ENCODE measurements around the gene RPS5.
A peak's percentile ranks its signal among the peaks of the same experiment; 100 is the strongest.

RPS5 gene

DNA sequence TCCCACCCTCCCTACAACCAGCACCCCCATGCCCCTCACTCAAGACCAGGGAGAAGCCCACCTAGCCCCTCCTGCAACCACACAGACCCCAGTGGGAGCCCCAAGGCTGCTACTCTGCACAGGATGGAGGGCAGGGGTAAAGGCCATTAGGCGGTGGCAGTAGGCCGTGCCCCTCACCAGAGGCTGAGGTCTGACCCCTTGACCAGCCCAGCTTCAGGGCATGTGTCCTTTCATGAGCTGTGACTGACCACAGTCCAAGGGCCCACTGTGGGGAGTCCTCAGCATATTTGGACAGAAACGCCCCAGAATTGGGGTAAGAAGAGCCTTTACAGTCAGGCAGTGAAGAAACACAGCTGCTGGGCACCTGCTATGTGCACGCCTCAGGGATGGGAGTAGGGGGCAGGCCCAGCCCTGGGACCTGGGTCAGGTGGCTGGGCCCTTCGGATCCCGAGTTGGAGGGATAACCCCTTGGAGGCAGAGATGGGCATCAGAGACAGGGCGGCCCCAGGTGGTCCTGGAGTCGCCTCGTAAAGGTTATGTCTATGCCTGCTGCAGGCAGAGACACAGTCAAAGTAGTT lies 1.7 kb upstream of the RPS5 start:
- no peaks in the 10 kb centered on the region for H3K27me3 ChIP-seq
- H3K36me3 ChIP-seq, result peaks cover 31% of the 10 kb centered on the region
- DNase-seq, result no peak
- no peaks in the 10 kb centered on the region for H3K9me3 ChIP-seq
- peaks cover 7% of the 10 kb centered on the region for H3K4me1 ChIP-seq
- peak overlapping the region; percentile 100 for H3K4me3 ChIP-seq (ENCODE audit: low read depth, low read length)
- TF ChIP-seq, protein P1, sequence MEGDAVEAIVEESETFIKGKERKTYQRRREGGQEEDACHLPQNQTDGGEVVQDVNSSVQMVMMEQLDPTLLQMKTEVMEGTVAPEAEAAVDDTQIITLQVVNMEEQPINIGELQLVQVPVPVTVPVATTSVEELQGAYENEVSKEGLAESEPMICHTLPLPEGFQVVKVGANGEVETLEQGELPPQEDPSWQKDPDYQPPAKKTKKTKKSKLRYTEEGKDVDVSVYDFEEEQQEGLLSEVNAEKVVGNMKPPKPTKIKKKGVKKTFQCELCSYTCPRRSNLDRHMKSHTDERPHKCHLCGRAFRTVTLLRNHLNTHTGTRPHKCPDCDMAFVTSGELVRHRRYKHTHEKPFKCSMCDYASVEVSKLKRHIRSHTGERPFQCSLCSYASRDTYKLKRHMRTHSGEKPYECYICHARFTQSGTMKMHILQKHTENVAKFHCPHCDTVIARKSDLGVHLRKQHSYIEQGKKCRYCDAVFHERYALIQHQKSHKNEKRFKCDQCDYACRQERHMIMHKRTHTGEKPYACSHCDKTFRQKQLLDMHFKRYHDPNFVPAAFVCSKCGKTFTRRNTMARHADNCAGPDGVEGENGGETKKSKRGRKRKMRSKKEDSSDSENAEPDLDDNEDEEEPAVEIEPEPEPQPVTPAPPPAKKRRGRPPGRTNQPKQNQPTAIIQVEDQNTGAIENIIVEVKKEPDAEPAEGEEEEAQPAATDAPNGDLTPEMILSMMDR (IDR thresholded peaks at IDR 0.05; ENCODE audit: low read depth, low read length), result no peak

DNA sequence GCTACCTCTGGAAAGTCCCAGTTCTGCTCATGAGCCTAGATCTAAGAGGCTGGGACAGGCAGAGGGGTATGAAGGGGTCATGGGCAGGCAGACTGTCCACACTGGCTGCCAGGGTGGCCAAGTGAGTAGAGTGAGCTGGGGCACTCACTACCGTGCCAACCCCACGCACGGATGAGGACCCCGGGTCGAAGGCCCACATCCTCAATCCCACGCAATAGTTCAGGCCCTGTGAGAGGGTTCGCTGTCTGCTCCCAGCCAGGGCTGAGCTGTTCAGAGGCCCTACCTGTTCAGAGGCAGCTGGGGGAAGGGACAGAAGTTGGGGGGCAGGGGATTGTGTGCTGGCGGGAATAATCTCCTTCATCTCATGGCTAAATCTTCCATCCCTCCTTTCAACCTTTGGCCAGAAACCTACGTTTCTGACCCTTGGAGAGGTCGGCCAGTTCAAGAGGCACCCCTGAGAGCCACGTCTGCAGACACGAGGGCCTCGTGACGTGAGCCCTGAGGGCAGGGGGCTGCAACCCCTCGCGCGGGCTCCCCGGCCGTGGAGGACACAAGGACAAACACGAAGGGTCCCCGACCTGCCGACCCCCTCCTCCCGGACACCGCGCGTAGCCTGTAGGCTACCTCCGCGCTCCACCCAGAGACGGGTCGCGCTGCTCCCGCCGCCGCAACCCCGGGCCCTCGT lies 1.0 kb upstream of the RPS5 start:
- TF ChIP-seq, protein P1 (IDR thresholded peaks at IDR 0.05; ENCODE audit: low read depth, low read length), result no peak
- H3K9me3 ChIP-seq, result no peaks in the 10 kb centered on the region
- H3K4me1 ChIP-seq, result peaks cover 7% of the 10 kb centered on the region

DNA sequence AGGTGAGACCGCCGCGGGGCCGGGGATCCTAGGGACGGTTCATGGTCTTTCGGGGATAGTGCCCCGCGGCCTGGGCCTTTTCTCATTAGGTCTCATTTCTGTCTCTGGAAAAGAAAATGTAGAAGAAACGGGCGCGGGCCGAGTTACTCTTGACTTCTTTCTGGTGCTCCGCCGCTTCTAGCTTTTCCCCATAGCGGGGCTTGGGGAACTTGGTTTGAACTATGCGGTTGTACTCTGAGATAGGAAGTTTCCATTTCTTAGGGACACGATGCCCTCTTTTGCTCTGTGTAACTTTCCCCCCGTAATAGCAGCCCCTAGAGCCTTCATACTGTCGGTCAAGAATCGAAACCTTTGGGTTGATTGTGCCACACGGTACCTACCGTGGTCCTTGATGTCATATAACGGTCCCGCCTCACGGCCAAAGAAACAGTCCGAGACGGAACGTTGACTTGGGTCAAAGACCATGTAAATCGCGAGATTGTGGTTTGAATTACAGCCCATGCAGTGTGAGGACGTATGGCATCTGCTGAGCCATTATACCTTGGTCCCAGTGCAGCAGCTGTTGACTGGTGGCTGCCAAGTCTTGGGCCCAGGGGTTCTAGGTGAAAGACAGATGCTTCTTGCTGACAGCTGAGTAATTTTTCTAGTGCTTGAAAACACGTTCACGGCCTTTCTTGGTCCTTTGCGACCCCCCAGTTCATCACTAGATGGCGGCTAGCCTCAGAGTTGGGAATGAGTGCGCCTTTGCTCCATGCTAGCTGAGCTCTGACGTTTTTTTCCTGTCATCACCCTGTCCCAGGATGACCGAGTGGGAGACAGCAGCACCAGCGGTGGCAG lies 487 bp downstream of the RPS5 start:
- Histone ChIP-seq H3K4me3 (ENCODE audit: low read depth, low read length) (peak overlapping the region; percentile 100), H3K9me3 (no peaks in the 10 kb centered on the region), H3K4me1 (peaks cover 7% of the 10 kb centered on the region), H3K36me3 (peaks cover 53% of the 10 kb centered on the region), H3K27me3 (no peaks in the 10 kb centered on the region)
- TF ChIP-seq, protein P1 (IDR thresholded peaks at IDR 0.05; ENCODE audit: low read depth, low read length), result no peak; the same call in 1 of the 2 replicates
- no peak for DNase-seq

More for the DNA sequence above, 1.0 kb upstream of the RPS5 start:
- peak; percentile 28 for DNase-seq
- H3K27me3 ChIP-seq, result no peaks in the 10 kb centered on the region
- H3K4me3 ChIP-seq (ENCODE audit: low read depth, low read length), result peak overlapping the region; percentile 100
- H3K36me3 ChIP-seq, result peaks cover 37% of the 10 kb centered on the region

DNA sequence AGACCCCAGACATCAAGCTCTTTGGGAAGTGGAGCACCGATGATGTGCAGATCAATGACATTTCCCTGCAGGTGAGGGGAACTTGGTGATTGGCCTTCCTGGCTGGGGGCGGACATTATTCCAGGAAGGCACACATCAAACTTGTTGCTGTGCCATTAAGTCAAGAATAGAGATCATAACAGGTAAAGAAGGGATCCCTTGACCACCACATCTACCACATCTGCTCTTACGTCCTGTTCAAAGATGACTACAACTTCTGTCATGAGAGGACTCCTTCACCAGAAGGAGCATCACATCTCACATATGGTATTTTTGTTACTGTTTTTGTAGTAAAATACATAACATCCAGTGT lies 1.1 kb downstream of the RPS5 start:
- H3K9me3 ChIP-seq, result no peaks in the 10 kb centered on the region
- H3K36me3 ChIP-seq, result peaks cover 59% of the 10 kb centered on the region
- no peak for DNase-seq
- peaks cover 7% of the 10 kb centered on the region for H3K4me1 ChIP-seq
- no peaks in the 10 kb centered on the region for H3K27me3 ChIP-seq
- H3K4me3 ChIP-seq (ENCODE audit: low read depth, low read length), result peak overlapping the region; percentile 100
- TF ChIP-seq, protein P1 (IDR thresholded peaks at IDR 0.05; ENCODE audit: low read depth, low read length), result no peak

DNA sequence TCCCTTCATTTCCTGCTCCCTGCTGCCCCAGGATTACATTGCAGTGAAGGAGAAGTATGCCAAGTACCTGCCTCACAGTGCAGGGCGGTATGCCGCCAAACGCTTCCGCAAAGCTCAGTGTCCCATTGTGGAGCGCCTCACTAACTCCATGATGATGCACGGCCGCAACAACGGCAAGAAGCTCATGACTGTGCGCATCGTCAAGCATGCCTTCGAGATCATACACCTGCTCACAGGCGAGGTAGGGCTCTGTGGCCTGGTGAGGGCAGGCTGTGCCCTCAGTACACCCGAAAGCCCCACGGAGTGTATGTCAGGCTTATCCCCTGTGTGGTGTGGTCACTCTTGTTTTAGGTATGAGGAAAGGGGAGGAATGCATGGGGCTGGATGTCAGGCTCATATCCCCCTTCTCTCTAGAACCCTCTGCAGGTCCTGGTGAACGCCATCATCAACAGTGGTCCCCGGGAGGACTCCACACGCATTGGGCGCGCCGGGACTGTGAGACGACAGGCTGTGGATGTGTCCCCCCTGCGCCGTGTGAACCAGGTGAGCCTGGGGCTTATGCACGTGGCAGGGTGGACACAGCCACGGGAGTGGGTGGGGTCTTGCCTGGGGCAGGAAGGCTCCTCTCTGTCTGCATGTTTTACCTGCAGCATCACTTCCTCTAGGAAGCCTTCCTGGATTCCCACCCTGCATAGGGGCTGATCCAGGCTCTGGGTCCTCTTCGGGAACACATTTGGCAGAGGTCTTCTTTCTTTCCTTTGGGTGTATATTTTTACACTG lies 6.1 kb downstream of the RPS5 start:
- no peaks in the 10 kb centered on the region for H3K9me3 ChIP-seq
- TF ChIP-seq, protein P1 (IDR thresholded peaks at IDR 0.05; ENCODE audit: low read depth, low read length), result no peak
- no peaks in the 10 kb centered on the region for H3K4me1 ChIP-seq
- no peak for DNase-seq
- H3K36me3 ChIP-seq, result peaks cover 80% of the 10 kb centered on the region
- H3K4me3 ChIP-seq (ENCODE audit: low read depth, low read length), result no peak overlapping the region
- H3K27me3 ChIP-seq, result no peaks in the 10 kb centered on the region; the same call in 1 of the 2 replicates

Data from BE2C (cell line).